WTC11 (cell line): ENCODE data around the gene INTS7. TPM values are rescaled to one million over a fixed set of nuclear protein-coding genes. Genes with fewer than 3 reads are reported as not detected.

ENCODE experiments used
- ATAC-seq: fragments of 200-7000 bp; cut with Tn5 transposase; 2 replicates; pipeline ENCODE4 v1.10.0; 2021; ENCODE audit warnings: mild to moderate bottlenecking, moderate library complexity
- CTCF ChIA-PET: fragments of 300-600 bp; sonication (Branson Sonifier 250); formaldehyde crosslinking; loops from one replicate; lab custom pipeline; 2021; ENCODE audit warnings: antibody characterized with exemption; lab: Charles Lee
- POLR2A ChIA-PET: fragments of 350-600 bp; sonication (Branson Sonifier 250); formaldehyde crosslinking; loops from one replicate; lab custom pipeline; 2021; ENCODE audit warnings: antibody characterized with exemption; lab: Charles Lee
- DNase-seq: peaks from one replicate; pipeline ENCODE4 v3.0.0; 2021; ENCODE audit warnings: low spot score
- H3K27ac Mint-ChIP-seq: 2 replicates; pipeline ENCODE4 v1.8.0; 2021; ENCODE audit warnings: mixed read lengths
- H3K27me3 Mint-ChIP-seq: 2 replicates; pipeline ENCODE4 v1.8.0; 2021; ENCODE audit warnings: low read depth, mild to moderate bottlenecking, moderate library complexity, mixed read lengths
- H3K36me3 Mint-ChIP-seq: 2 replicates; pipeline ENCODE4 v1.8.0; 2021; ENCODE audit warnings: mixed read lengths
- H3K4me1 Mint-ChIP-seq: 2 replicates; pipeline ENCODE4 v1.8.0; 2022; ENCODE audit warnings: mixed read lengths
- H3K4me3 Mint-ChIP-seq: 2 replicates; pipeline ENCODE4 v1.8.0; 2021; ENCODE audit warnings: mild to moderate bottlenecking, moderate library complexity, mixed read lengths
- H3K9me3 Mint-ChIP-seq: 2 replicates; pipeline ENCODE4 v1.8.0; 2021; ENCODE audit warnings: mixed read lengths
- AFF4 ChIP-seq: sonication (generic); formaldehyde crosslinking; IDR thresholded peaks from 2 replicates; pipeline ENCODE4 v1.8.1; 2023; ENCODE audit warnings: mild to moderate bottlenecking, missing genetic modification reagents, borderline replicate concordance
- E2F1 ChIP-seq: sonication (generic); formaldehyde crosslinking; IDR thresholded peaks from 2 replicates; pipeline ENCODE4 v1.8.0; 2022; ENCODE audit warnings: mild to moderate bottlenecking, missing genetic modification reagents
- IRF1 ChIP-seq: sonication (generic); formaldehyde crosslinking; IDR thresholded peaks from 2 replicates; pipeline ENCODE4 v1.8.0; 2023; ENCODE audit warnings: missing genetic modification reagents
- KAT7 ChIP-seq: sonication (generic); formaldehyde crosslinking; IDR thresholded peaks from 2 replicates; pipeline ENCODE4 v1.8.1; 2023; ENCODE audit warnings: missing genetic modification reagents, mild to moderate bottlenecking, borderline replicate concordance
- MAX ChIP-seq: sonication (generic); formaldehyde crosslinking; IDR thresholded peaks from 2 replicates; pipeline ENCODE4 v1.8.0; 2022; ENCODE audit warnings: mild to moderate bottlenecking, missing genetic modification reagents
- MLX ChIP-seq: sonication (generic); formaldehyde crosslinking; IDR thresholded peaks from 2 replicates; pipeline ENCODE4 v1.8.1; 2023; ENCODE audit warnings: mild to moderate bottlenecking, missing genetic modification reagents, moderate library complexity
- NFYB ChIP-seq: sonication (generic); formaldehyde crosslinking; conservative IDR thresholded peaks from 2 replicates; pipeline ENCODE4 v1.8.0; 2022; ENCODE audit warnings: low read depth, missing genetic modification reagents
- NR3C1 ChIP-seq: sonication (generic); formaldehyde crosslinking; conservative IDR thresholded peaks from 2 replicates; pipeline ENCODE4 v1.8.1; 2023; ENCODE audit warnings: low read depth, mild to moderate bottlenecking, missing genetic modification reagents
- OVOL2 ChIP-seq: fragments of 250-450 bp; sonication (Bioruptor Pico); IDR thresholded peaks from 2 replicates; pipeline ENCODE4 v1.9.0; 2021; ENCODE audit warnings: mild to moderate bottlenecking, borderline replicate concordance
- SOX15 ChIP-seq: fragments of 250-450 bp; sonication (Bioruptor Pico); IDR thresholded peaks from 2 replicates; pipeline ENCODE4 v1.9.0; 2021; ENCODE audit warnings: mild to moderate bottlenecking
- USF1 ChIP-seq: sonication (generic); formaldehyde crosslinking; IDR thresholded peaks from 2 replicates; pipeline ENCODE4 v1.8.0; 2022; ENCODE audit warnings: mild to moderate bottlenecking, missing genetic modification reagents
- USF2 ChIP-seq: sonication (generic); formaldehyde crosslinking; IDR thresholded peaks from 2 replicates; pipeline ENCODE4 v1.8.1; 2023; ENCODE audit warnings: mild to moderate bottlenecking, missing genetic modification reagents, moderate library complexity
- ZBTB43 ChIP-seq: sonication (generic); formaldehyde crosslinking; IDR thresholded peaks from 2 replicates; pipeline ENCODE4 v1.8.1; 2023; ENCODE audit warnings: mild to moderate bottlenecking, missing genetic modification reagents
- ZNF532 ChIP-seq: fragments of 250-450 bp; sonication (Bioruptor Pico); IDR thresholded peaks from 2 replicates; pipeline ENCODE4 v1.9.0; 2021; ENCODE audit warnings: mild to moderate bottlenecking, borderline replicate concordance
- total RNA-seq: library from RNA; stranded (reverse); gene quantifications from 3 replicates; pipeline ENCODE4 v1.2.3, GENCODE V29; 2021

INTS7 gene
- total RNA-seq, 1 experiment from 2014 or later: 17.2 TPM

- TF ChIP-seq AFF4 (CRISPR knock-in tag) (no peak), ZNF532 (no peak), USF2 (CRISPR knock-in tag) (no peak), NR3C1 (CRISPR knock-in tag) (no peak), OVOL2 (CRISPR knock-in tag) (no peak), IRF1 (CRISPR knock-in tag) (no peak), USF1 (CRISPR knock-in tag) (no peak)
Measured at GRCh38 chr1:212074313-212074712, 39.0 kb upstream of the INTS7 start (continued).

GRCh38 chr1:212073490-212073889 lies 38.1 kb upstream of the INTS7 start:
- H3K27me3 Mint-ChIP-seq: no peaks in the 10 kb centered on the region
- ATAC-seq: no peak
- no peak for DNase-seq
- no peaks in the 10 kb centered on the region for H3K4me1 Mint-ChIP-seq
- H3K4me3 Mint-ChIP-seq: no peak overlapping the region
- POLR2A ChIA-PET: no interaction called here
- no peak overlapping the region for H3K27ac Mint-ChIP-seq
- peaks cover 56% of the 10 kb centered on the region for H3K36me3 Mint-ChIP-seq
- TF ChIP-seq NFYB (CRISPR knock-in tag) (no peak), USF2 (CRISPR knock-in tag) (no peak), NR3C1 (CRISPR knock-in tag) (no peak), KAT7 (no peak), ZBTB43 (no peak), SOX15 (CRISPR knock-in tag) (no peak), E2F1 (CRISPR knock-in tag) (no peak), MAX (CRISPR knock-in tag) (no peak), MLX (CRISPR knock-in tag) (no peak)
- no peaks in the 10 kb centered on the region for H3K9me3 Mint-ChIP-seq
- CTCF ChIA-PET: interaction anchor here (1.5 kb wide), 1 partner anchor 38 kb away, joined by 4 read pairs; the partner anchor contains the start of genes DTL and INTS7
